H1 (cell line): ENCODE measurements around the gene DUSP9. TPM values are rescaled to one million over a fixed set of nuclear protein-coding genes. Genes with fewer than 3 reads are reported as not detected.

Experiments used
- CTCF ChIA-PET: fragments of 300-600 bp; sonication (Branson Sonifier 250); formaldehyde crosslinking; loops from one replicate; lab custom pipeline; 2021; ENCODE audit not compliant: partially characterized antibody; lab: Charles Lee
- POLR2A ChIA-PET: fragments of 300-600 bp; sonication (Branson Sonifier 250); formaldehyde crosslinking; loops from one replicate; lab custom pipeline; 2021; ENCODE audit warnings: inconsistent platforms; ENCODE audit not compliant: partially characterized antibody; lab: Charles Lee
- DNase-seq, 2 experiments: peaks; one replicate each; pipeline versions ENCODE4 v3.0.0 to v3.0.0-alpha.2; 2010 to 2022; ENCODE audit warnings: low spot score in 2 of 2, low read depth in 1 of 2, mixed read lengths in 1 of 2
- FAIRE-seq: peaks from 2 replicates; lab custom pipeline; 2011; peaks lifted over from hg19 to GRCh38; lab: Jason Lieb, UNC
- H2AFZ ChIP-seq: 2 replicates; pipeline ENCODE4 v1.8.1; 2012; ENCODE audit warnings: low read length, inconsistent platforms
- H2AK5ac ChIP-seq: 2 replicates; pipeline ENCODE4 v1.6.1; 2013; ENCODE audit warnings: low read depth, low read length
- H2BK120ac ChIP-seq: replicated peaks from 2 replicates; pipeline ENCODE3; 2013; ENCODE audit warnings: low read depth, low read length, inconsistent platforms
- H2BK12ac ChIP-seq: 2 replicates; pipeline ENCODE4 v1.6.1; 2013; ENCODE audit warnings: low read depth, low read length
- H2BK15ac ChIP-seq: 2 replicates; pipeline ENCODE4 v1.6.1; 2013; ENCODE audit warnings: low read length
- H2BK20ac ChIP-seq: 2 replicates; pipeline ENCODE4 v1.6.1; 2013; ENCODE audit warnings: low read length
- H2BK5ac ChIP-seq: 2 replicates; pipeline ENCODE4 v1.6.1; 2013; ENCODE audit warnings: low read depth, low read length
- H3K14ac ChIP-seq: 2 replicates; pipeline ENCODE4 v1.6.1; 2013; ENCODE audit warnings: inconsistent platforms; ENCODE audit not compliant: insufficient read length
- H3K18ac ChIP-seq: 2 replicates; pipeline ENCODE4 v1.6.1; 2013; ENCODE audit warnings: low read length; ENCODE audit errors: extremely low read depth
- H3K23ac ChIP-seq: 2 replicates; pipeline ENCODE4 v1.6.1; 2013; ENCODE audit warnings: inconsistent platforms; ENCODE audit not compliant: insufficient read length
- H3K23me2 ChIP-seq: 2 replicates; pipeline ENCODE4 v1.6.1; 2013; ENCODE audit warnings: low read depth, low read length
- H3K27ac ChIP-seq: 2 replicates; pipeline ENCODE4 v1.6.1; 2011; ENCODE audit warnings: low read depth, low read length, inconsistent platforms
- H3K27me3 ChIP-seq, 4 experiments: replicated peaks in 1 of 4; 1 replicate in 1 of 4; 2 replicates in 3 of 4; pipeline versions ENCODE4 v1.6.1 to v1.8.1; 2011 to 2013; ENCODE audit warnings: low read length in 3 of 4, mild to moderate bottlenecking in 3 of 4, inconsistent platforms in 2 of 4, mixed read lengths in 2 of 4, moderate library complexity in 1 of 4; ENCODE audit not compliant: control insufficient read depth in 3 of 4, insufficient read depth in 3 of 4; ENCODE audit errors: extremely low read depth in 1 of 4
- H3K36me3 ChIP-seq, 4 experiments: 2 replicates each; pipeline versions ENCODE4 v1.6.1 to v1.8.1; 2011 to 2013; ENCODE audit warnings: mild to moderate bottlenecking in 4 of 4, low read length in 3 of 4, moderate library complexity in 2 of 4, control low read depth in 1 of 4, inconsistent platforms in 1 of 4; ENCODE audit not compliant: insufficient read depth in 4 of 4, control insufficient read depth in 2 of 4
- H3K4ac ChIP-seq: replicated peaks from 2 replicates; pipeline ENCODE3; 2013; ENCODE audit warnings: low read length, low read depth, mixed read lengths, inconsistent platforms; ENCODE audit not compliant: insufficient read length
- H3K4me1 ChIP-seq, 4 experiments: replicated peaks in 1 of 4; 1 replicate in 1 of 4; 2 replicates in 3 of 4; pipeline versions ENCODE4 v1.6.1 to v1.8.1; 2011 to 2013; ENCODE audit warnings: low read length in 3 of 4, inconsistent platforms in 2 of 4, mixed read lengths in 1 of 4; ENCODE audit not compliant: insufficient read depth in 4 of 4, control insufficient read depth in 3 of 4
- H3K4me2 ChIP-seq, 2 experiments: 2 replicates each; pipeline versions ENCODE4 v1.6.1 to v1.8.1; 2011 to 2013; ENCODE audit warnings: low read depth in 2 of 2, low read length in 2 of 2, control low read depth in 1 of 2, inconsistent platforms in 1 of 2, mild to moderate bottlenecking in 1 of 2; ENCODE audit not compliant: insufficient read depth in 1 of 2
- H3K4me3 ChIP-seq, 4 experiments: fragments of 200-600, 300-600 bp in 1 of 4; sonication (generic), shearing (Covaris generic), sonication (Bioruptor Twin) in 1 of 4; 2 replicates each; pipeline versions ENCODE4 v1.5.1 to v1.8.1; 2011 to 2016; ENCODE audit warnings: low read length in 4 of 4, low read depth in 3 of 4, control low read depth in 2 of 4, inconsistent platforms in 2 of 4, mild to moderate bottlenecking in 2 of 4, mixed read lengths in 1 of 4, moderate library complexity in 1 of 4; ENCODE audit not compliant: insufficient read depth in 2 of 4; ENCODE audit errors: extremely low read depth in 1 of 4
- H3K56ac ChIP-seq: replicated peaks from 2 replicates; pipeline ENCODE3; 2013; ENCODE audit warnings: low read depth, mild to moderate bottlenecking, mixed read lengths, low read length, inconsistent platforms; ENCODE audit not compliant: insufficient read length
- H3K79me1 ChIP-seq: 2 replicates; pipeline ENCODE4 v1.6.1; 2013; ENCODE audit warnings: low read depth, low read length, control low read depth
- H3K79me2 ChIP-seq, 2 experiments: 2 replicates each; pipeline versions ENCODE4 v1.6.1 to v1.8.1; 2012 to 2013; ENCODE audit warnings: low read length in 2 of 2, mild to moderate bottlenecking in 2 of 2, inconsistent platforms in 1 of 2; ENCODE audit not compliant: insufficient read depth in 2 of 2, control insufficient read depth in 1 of 2
- H3K9ac ChIP-seq, 4 experiments: replicated peaks in 1 of 4; 1 replicate in 1 of 4; 2 replicates in 3 of 4; pipeline versions ENCODE4 v1.6.1 to v1.8.1; 2011 to 2013; ENCODE audit warnings: low read depth in 3 of 4, low read length in 3 of 4, control low read depth in 2 of 4, mild to moderate bottlenecking in 2 of 4, moderate library complexity in 2 of 4, inconsistent platforms in 1 of 4; ENCODE audit errors: extremely low read depth in 1 of 4
- H3K9me3 ChIP-seq, 2 experiments: 2 replicates each; pipeline versions ENCODE4 v1.6.1 to v1.8.1; 2012 to 2013; ENCODE audit warnings: mild to moderate bottlenecking in 2 of 2, moderate library complexity in 2 of 2, control low read depth in 1 of 2, inconsistent platforms in 1 of 2, low read depth in 1 of 2, low read length in 1 of 2, mixed read lengths in 1 of 2; ENCODE audit not compliant: insufficient read depth in 2 of 2
- H4K20me1 ChIP-seq, 2 experiments: replicated peaks in 1 of 2; 2 replicates each; pipeline versions ENCODE3 to v1.8.1; 2011 to 2013; ENCODE audit warnings: inconsistent platforms in 2 of 2, low read length in 2 of 2, mild to moderate bottlenecking in 1 of 2; ENCODE audit not compliant: insufficient read depth in 2 of 2, control insufficient read depth in 1 of 2
- H4K5ac ChIP-seq: 2 replicates; pipeline ENCODE4 v1.6.1; 2013; ENCODE audit warnings: low read length, low read depth, mixed read lengths, inconsistent platforms; ENCODE audit not compliant: insufficient read length
- H4K8ac ChIP-seq: 2 replicates; pipeline ENCODE4 v1.8.0; 2013; ENCODE audit warnings: mild to moderate bottlenecking, moderate library complexity, low read length, inconsistent platforms; ENCODE audit not compliant: insufficient read depth; ENCODE audit errors: extremely low read depth
- H4K91ac ChIP-seq: replicated peaks from 2 replicates; pipeline ENCODE3; 2013; ENCODE audit warnings: low read length, mixed read lengths, inconsistent platforms; ENCODE audit not compliant: insufficient read length
- CBX5 ChIP-seq: fragments of 300-800, 300-1000 bp; sonication (generic); IDR thresholded peaks from 2 replicates; pipeline ENCODE4 v1.7.1; 2016; ENCODE audit warnings: antibody characterized with exemption, low read length, low read depth
- CTCF ChIP-seq, 3 experiments: IDR thresholded peaks; 1 replicate in 2 of 3; 2 replicates in 1 of 3; pipeline versions ENCODE4 v1.5.1 to v1.6.1; 2011; ENCODE audit warnings: low read length in 3 of 3, mild to moderate bottlenecking in 3 of 3, inconsistent platforms in 2 of 3, low read depth in 1 of 3, moderate library complexity in 1 of 3; ENCODE audit not compliant: insufficient read depth in 1 of 3; ENCODE audit errors: control extremely low read depth in 1 of 3
- KDM5A ChIP-seq: fragments of 200-600 bp; IDR thresholded peaks from 2 replicates; pipeline ENCODE4 v1.7.1; 2012; ENCODE audit warnings: mild to moderate bottlenecking, low read length, inconsistent platforms, mixed read lengths
- MAFK ChIP-seq: IDR thresholded peaks from 2 replicates; pipeline ENCODE4 v1.6.1; 2012; ENCODE audit warnings: low read depth, mild to moderate bottlenecking, improper control_type of control experiment, low read length
- RAD21 ChIP-seq, 2 experiments: IDR thresholded peaks in 1 of 2; conservative IDR thresholded peaks in 1 of 2; 2 replicates each; pipeline ENCODE4 v1.6.1; 2011; ENCODE audit warnings: low read depth in 2 of 2, low read length in 2 of 2, improper control_type of control experiment in 1 of 2, inconsistent platforms in 1 of 2, mild to moderate bottlenecking in 1 of 2, moderate library complexity in 1 of 2
- RNF2 ChIP-seq: fragments of 200-900, 300-1000 bp; sonication (generic); IDR thresholded peaks from 2 replicates; pipeline ENCODE4 v1.7.1; 2016; ENCODE audit warnings: borderline replicate concordance, low read depth, mild to moderate bottlenecking, antibody characterized with exemption, low read length; ENCODE audit not compliant: poor library complexity, severe bottlenecking; ENCODE audit errors: missing control alignments
- TAF1 ChIP-seq: IDR thresholded peaks from 2 replicates; pipeline ENCODE4 v1.6.1; 2011; ENCODE audit warnings: mild to moderate bottlenecking, low read depth, low read length
- TAF7 ChIP-seq: optimal IDR thresholded peaks from 2 replicates; pipeline ENCODE3; 2011; ENCODE audit warnings: low read depth, mild to moderate bottlenecking, inconsistent platforms, low read length, moderate library complexity, borderline replicate concordance
- WGBS, 2 experiments: shearing (Covaris generic) in 1 of 2; methylation state at CpG; one replicate each; pipeline versions ENCODE4 v1.1.6 to v1.1.7; 2013 to 2015; ENCODE audit warnings: low lambda C conversion rate in 2 of 2, mixed read lengths in 2 of 2, inconsistent platforms in 1 of 2, low coverage in 1 of 2, missing lambda C conversion rate in 1 of 2; ENCODE audit not compliant: insufficient replicate concordance in 2 of 2, insufficient coverage in 1 of 2, insufficient read length in 1 of 2; ENCODE audit errors: extremely low coverage in 1 of 2, missing lambda C conversion rate in 1 of 2; 5-methylcytosine and 5-hydroxymethylcytosine counted together
- polyA plus RNA-seq, 7 experiments: library from polyadenylated mRNA; depleted of rRNA in 3 of 7; stranded (reverse) in 5 of 7; unstranded in 2 of 7; fragments of >200 nt in 5 of 7; fragments of 200-250 nt in 2 of 7; gene quantifications; 1 replicate in 5 of 7; 2 replicates in 1 of 7; 4 replicates in 1 of 7; pipeline versions ENCODE4 v1.2.1 to v1.2.3, GENCODE V29; 2011 to 2013; ENCODE audit warnings: missing spikeins in 2 of 7, mixed read lengths in 2 of 7
- total RNA-seq: library from RNA; stranded (reverse); fragmentation: NEBNext Ultra II Directional; extraction: Animal tissue kit (Norgen Biotek cat#: 25700); gene quantifications from 2 replicates; pipeline ENCODE4 v1.2.1, GENCODE V29; 2021

Gene DUSP9
- total and polyA plus RNA-seq, 2 of the 8 experiments (the other 6 are each of a cell fraction or from before 2014, with no cell fraction given), result 0.80 to 1.1 TPM

GRCh38 chrX:153644356-153645125 is 2.5 kb upstream of the DUSP9 start:
- Histone ChIP-seq H3K4ac (no peak overlapping the region), H3K4me3 (peak overlapping the region in 1 of 4 experiments; percentile 55; a peak in 2 of 8 replicates), H2BK12ac (no peak overlapping the region), H2BK120ac (no peak overlapping the region), H3K9ac (no peak overlapping the region), H3K36me3 (peaks cover 0 to 4% (median 0%) of the 10 kb centered on the region in 4 experiments; a peak in 1 of 8 replicates), H3K18ac (no peak overlapping the region), H3K4me1 (peaks cover 0 to 20% (median 9%) of the 10 kb centered on the region in 4 experiments; a peak in 5 of 7 replicates), H4K91ac (no peak overlapping the region), H3K14ac (no peak overlapping the region), H3K79me2 (no peaks in the 10 kb centered on the region), H3K56ac (no peak overlapping the region), H4K20me1 (peaks cover 0 to 16% of the 10 kb centered on the region in 2 experiments), H3K27ac (no peak overlapping the region), H3K9me3 (no peaks in the 10 kb centered on the region; a peak in 1 of 4 replicates), H3K23me2 (peaks cover 7% of the 10 kb centered on the region; the same call in 1 of the 2 replicates), H3K23ac (no peak overlapping the region), H3K79me1 (no peaks in the 10 kb centered on the region), H2BK5ac (no peak overlapping the region), H2AFZ (peak overlapping the region; percentile 53; the same call in 1 of the 2 replicates), H2BK20ac (no peak overlapping the region), H2BK15ac (no peak overlapping the region), H3K27me3 (peaks cover 72 to 88% (median 86%) of the 10 kb centered on the region in 4 experiments), H4K5ac (no peak overlapping the region), H2AK5ac (no peak overlapping the region), H3K4me2 (peak overlapping the region; percentile 75 to 89), H4K8ac (no peak overlapping the region)
- DNase-seq (peak in 1 of 2 experiments; percentile 53), FAIRE-seq (no peak)
- WGBS, 2 experiments, result no CpG with 5 or more reads among the region's 46 CpGs
- TF ChIP-seq TAF7, result no peak
- peak in 2 of 3 experiments; percentile 32 to 50; a peak in 3 of 4 replicates for TF ChIP-seq CTCF (IDR thresholded peaks at IDR 0.05; ENCODE audit: control extremely low read depth in 1 of 3, insufficient read depth in 1 of 3, low read depth in 1 of 3, low read length in 3 of 3)
- no peak for TF ChIP-seq RNF2
- TF ChIP-seq TAF1, result no peak
- TF ChIP-seq RAD21 (IDR thresholded peaks at IDR 0.05 in 1 of 2, conservative IDR thresholded peaks at IDR 0.05 in 1 of 2; ENCODE audit: low read depth in 2 of 2, low read length in 2 of 2), result peak; percentile 1 to 7; a peak in 1 of 4 replicates
- no peak for TF ChIP-seq MAFK
- TF ChIP-seq CBX5, result no peak
- TF ChIP-seq KDM5A, result no peak
- ChIA-PET CTCF (interaction anchor here (0.6 to 28.7 kb wide), 31 partner anchors 1 to 702 kb away, joined by 3 to 408 read pairs (median 4); partner anchors contain the start of genes CCNQ, DUSP9 and TREX2), POLR2A (no interaction called here)
